ENCODE data around the gene CAVIN1. TPM values are rescaled to one million over a fixed set of nuclear protein-coding genes. Genes with fewer than 3 reads are reported as not detected.

The CAVIN1 gene
- polyA plus RNA-seq, 3 donors, result 0.01 TPM; not detected in 2

DNA sequence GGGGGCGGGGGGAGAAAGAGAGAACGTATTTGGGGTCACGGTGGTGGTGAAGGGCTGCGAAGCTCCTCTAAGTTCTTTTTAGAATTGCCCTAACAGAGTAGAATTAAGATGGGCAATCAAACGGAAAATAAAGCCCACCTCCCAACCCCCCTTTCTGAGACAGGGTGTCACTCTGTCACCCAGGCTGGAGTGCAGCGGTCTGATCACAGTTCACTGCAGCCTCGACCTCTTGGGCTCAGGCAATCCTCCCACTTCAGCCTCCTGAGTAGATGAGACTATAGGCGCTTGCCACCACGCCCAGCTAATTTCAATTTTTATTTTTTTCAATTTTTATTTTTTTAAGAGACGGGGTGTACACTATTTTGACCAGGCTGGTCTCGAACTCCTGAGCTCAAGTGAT, 710 bp upstream of the CAVIN1 start:
- Mint-ChIP-seq H3K4me1 (peaks cover 20% of the 10 kb centered on the region), H3K27ac (no peak overlapping the region), H3K27me3 (ENCODE audit: low read depth in 3 of 3) (peaks cover 65 to 85% (median 67%) of the 10 kb centered on the region in 3 donors), H3K36me3 (peaks cover 7 to 11% of the 10 kb centered on the region in 2 donors), H3K9me3 (peaks cover 0 to 27% (median 11%) of the 10 kb centered on the region in 7 donors), H3K4me3 (peak overlapping the region in 1 of 2 donors; percentile 96)
- no peaks in the 10 kb centered on the region for H3K36me3 ChIP-seq (replicated peaks in 1 of 2; ENCODE audit: control insufficient read depth in 1 of 2, insufficient read depth in 2 of 2, low read length in 2 of 2)
- no peaks in the 10 kb centered on the region for H4K20me1 ChIP-seq (ENCODE audit: insufficient read depth, low read length)
- H2AFZ ChIP-seq (ENCODE audit: insufficient read depth, low read depth, low read length, poor library complexity, severe bottlenecking), result no peak overlapping the region
- TF ChIP-seq, protein P1, sequence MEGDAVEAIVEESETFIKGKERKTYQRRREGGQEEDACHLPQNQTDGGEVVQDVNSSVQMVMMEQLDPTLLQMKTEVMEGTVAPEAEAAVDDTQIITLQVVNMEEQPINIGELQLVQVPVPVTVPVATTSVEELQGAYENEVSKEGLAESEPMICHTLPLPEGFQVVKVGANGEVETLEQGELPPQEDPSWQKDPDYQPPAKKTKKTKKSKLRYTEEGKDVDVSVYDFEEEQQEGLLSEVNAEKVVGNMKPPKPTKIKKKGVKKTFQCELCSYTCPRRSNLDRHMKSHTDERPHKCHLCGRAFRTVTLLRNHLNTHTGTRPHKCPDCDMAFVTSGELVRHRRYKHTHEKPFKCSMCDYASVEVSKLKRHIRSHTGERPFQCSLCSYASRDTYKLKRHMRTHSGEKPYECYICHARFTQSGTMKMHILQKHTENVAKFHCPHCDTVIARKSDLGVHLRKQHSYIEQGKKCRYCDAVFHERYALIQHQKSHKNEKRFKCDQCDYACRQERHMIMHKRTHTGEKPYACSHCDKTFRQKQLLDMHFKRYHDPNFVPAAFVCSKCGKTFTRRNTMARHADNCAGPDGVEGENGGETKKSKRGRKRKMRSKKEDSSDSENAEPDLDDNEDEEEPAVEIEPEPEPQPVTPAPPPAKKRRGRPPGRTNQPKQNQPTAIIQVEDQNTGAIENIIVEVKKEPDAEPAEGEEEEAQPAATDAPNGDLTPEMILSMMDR (IDR thresholded peaks at IDR 0.05), result no peak
- intact Hi-C loops (cut with micrococcal nuclease), result loop anchor here in 1 of 2 donors (10.0 kb wide), 1 partner anchor 91 kb away; no protein-coding TSS in a partner anchor
- no peak overlapping the region for H3K9ac ChIP-seq (ENCODE audit: insufficient read depth, low read length, poor library complexity, severe bottlenecking)
- H3K4me2 ChIP-seq (replicated peaks; ENCODE audit: extremely low read depth, low read length, poor library complexity, severe bottlenecking), result peak overlapping the region; percentile 78
- WGBS (ENCODE audit: insufficient coverage), result 83% methylated on average over 3 of the region's 11 CpGs
- peaks cover 0 to 13% of the 10 kb centered on the region in 2 donors for H3K9me3 ChIP-seq (replicated peaks in 1 of 2; ENCODE audit: control insufficient read depth in 1 of 2, insufficient read depth in 1 of 2, low read length in 2 of 2)
- H3K27ac ChIP-seq (ENCODE audit: low read depth in 1 of 2, low read length in 2 of 2), result no peak overlapping the region
- no peak for DNase-seq
- H3K4me1 ChIP-seq (ENCODE audit: control insufficient read depth in 1 of 2, insufficient read depth in 2 of 2, low read length in 2 of 2), result peaks cover 17 to 28% of the 10 kb centered on the region in 2 donors
- peaks cover 39 to 64% of the 10 kb centered on the region in 2 donors for H3K27me3 ChIP-seq (ENCODE audit: control insufficient read depth in 2 of 2, insufficient read depth in 2 of 2, low read length in 2 of 2)
- H3K79me2 ChIP-seq (ENCODE audit: insufficient read depth, low read length), result no peaks in the 10 kb centered on the region
- no peak overlapping the region for H3K4me3 ChIP-seq (replicated peaks in 1 of 3; ENCODE audit: low read depth in 2 of 3, low read length in 3 of 3)

DNA sequence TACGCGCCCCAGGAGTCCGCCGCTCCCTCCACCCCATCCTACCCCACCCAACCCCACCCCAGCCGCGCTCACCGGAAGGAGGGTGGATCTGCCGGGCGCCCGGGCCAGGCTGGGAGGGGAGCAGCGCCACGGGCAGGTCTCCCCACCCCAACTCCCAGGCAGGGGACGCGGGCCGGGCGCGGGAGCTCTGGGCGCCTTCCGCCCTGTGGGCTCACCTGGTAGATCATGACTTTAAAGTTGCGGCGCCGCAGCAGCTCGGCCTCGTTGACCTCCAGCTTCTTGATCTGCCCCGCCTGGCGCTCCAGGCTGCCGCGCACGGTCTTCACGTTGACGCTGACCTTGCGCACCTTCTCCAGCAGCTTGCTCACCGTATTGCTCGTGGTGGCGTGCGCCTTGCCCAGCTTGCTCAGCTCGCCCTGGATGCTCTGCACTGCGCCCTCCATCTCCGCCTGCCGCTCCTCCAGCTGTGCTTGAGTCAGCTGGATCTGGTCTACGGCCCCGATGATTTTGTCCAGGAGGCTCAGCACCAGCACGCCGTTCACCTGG, 571 bp downstream of the CAVIN1 start:
- intact Hi-C loops (cut with micrococcal nuclease), result loop anchor here in 1 of 2 donors (10.0 kb wide), 1 partner anchor 92 kb away; no protein-coding TSS in a partner anchor
- H3K27ac ChIP-seq (ENCODE audit: low read depth in 1 of 2, low read length in 2 of 2), result no peak overlapping the region
- no peaks in the 10 kb centered on the region for H3K36me3 ChIP-seq (replicated peaks in 1 of 2; ENCODE audit: control insufficient read depth in 1 of 2, insufficient read depth in 2 of 2, low read length in 2 of 2)
- H3K4me3 ChIP-seq (replicated peaks in 1 of 3; ENCODE audit: low read depth in 2 of 3, low read length in 3 of 3), result peak overlapping the region in 1 of 3 experiments; percentile 70
- H3K9ac ChIP-seq (ENCODE audit: insufficient read depth, low read length, poor library complexity, severe bottlenecking), result no peak overlapping the region
- Mint-ChIP-seq H3K4me1 (peaks cover 29% of the 10 kb centered on the region), H3K9me3 (peaks cover 0 to 27% (median 11%) of the 10 kb centered on the region in 7 donors), H3K4me3 (peak overlapping the region; percentile 75 to 96), H3K27ac (peak overlapping the region in 1 of 7 donors; percentile 55), H3K36me3 (peaks cover 7 to 11% of the 10 kb centered on the region in 2 donors), H3K27me3 (ENCODE audit: low read depth in 3 of 3) (peaks cover 67 to 78% (median 70%) of the 10 kb centered on the region in 3 donors)
- peaks cover 0 to 13% of the 10 kb centered on the region in 2 donors for H3K9me3 ChIP-seq (replicated peaks in 1 of 2; ENCODE audit: control insufficient read depth in 1 of 2, insufficient read depth in 1 of 2, low read length in 2 of 2)
- H3K4me1 ChIP-seq (ENCODE audit: control insufficient read depth in 1 of 2, insufficient read depth in 2 of 2, low read length in 2 of 2), result peaks cover 25 to 40% of the 10 kb centered on the region in 2 donors
- TF ChIP-seq, protein P1 (IDR thresholded peaks at IDR 0.05), result no peak
- no peaks in the 10 kb centered on the region for H4K20me1 ChIP-seq (ENCODE audit: insufficient read depth, low read length)
- no peak for DNase-seq
- peak overlapping the region; percentile 78 for H3K4me2 ChIP-seq (replicated peaks; ENCODE audit: extremely low read depth, low read length, poor library complexity, severe bottlenecking)
- peak overlapping the region; percentile 68 for H2AFZ ChIP-seq (ENCODE audit: insufficient read depth, low read depth, low read length, poor library complexity, severe bottlenecking)
- no peaks in the 10 kb centered on the region for H3K79me2 ChIP-seq (ENCODE audit: insufficient read depth, low read length)
- under 1% methylated on average over 39 of the region's 44 CpGs for WGBS (ENCODE audit: insufficient coverage)
- H3K27me3 ChIP-seq (ENCODE audit: control insufficient read depth in 2 of 2, insufficient read depth in 2 of 2, low read length in 2 of 2), result peaks cover 39 to 64% of the 10 kb centered on the region in 2 donors
